ENCODE measurements around the gene TRIM41. TPM values are rescaled to one million over a fixed set of nuclear protein-coding genes. Genes with fewer than 3 reads are reported as not detected.

The TRIM41 gene
- polyA plus RNA-seq, 1 of the 3 experiments (the other 2 are of a cell fraction), result 35.9 TPM

DNA sequence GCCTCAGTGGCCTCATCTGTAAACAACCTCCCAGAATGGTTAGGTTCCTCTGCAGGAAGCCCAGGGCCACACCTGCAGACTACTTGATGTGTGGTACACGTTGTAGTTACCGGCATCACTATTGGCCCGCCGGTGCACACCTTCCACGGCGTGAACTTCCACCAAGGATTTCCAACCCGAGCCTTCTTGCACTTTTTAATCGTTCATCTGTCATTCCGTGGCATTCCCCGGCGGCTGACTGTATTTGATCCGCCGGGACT is 5.3 kb upstream of the TRIM41 start (continued):
- TF ChIP-seq, protein P1, sequence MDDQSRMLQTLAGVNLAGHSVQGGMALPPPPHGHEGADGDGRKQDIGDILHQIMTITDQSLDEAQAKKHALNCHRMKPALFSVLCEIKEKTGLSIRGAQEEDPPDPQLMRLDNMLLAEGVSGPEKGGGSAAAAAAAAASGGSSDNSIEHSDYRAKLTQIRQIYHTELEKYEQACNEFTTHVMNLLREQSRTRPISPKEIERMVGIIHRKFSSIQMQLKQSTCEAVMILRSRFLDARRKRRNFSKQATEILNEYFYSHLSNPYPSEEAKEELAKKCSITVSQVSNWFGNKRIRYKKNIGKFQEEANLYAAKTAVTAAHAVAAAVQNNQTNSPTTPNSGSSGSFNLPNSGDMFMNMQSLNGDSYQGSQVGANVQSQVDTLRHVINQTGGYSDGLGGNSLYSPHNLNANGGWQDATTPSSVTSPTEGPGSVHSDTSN (IDR thresholded peaks at IDR 0.05), result no peak
- TF ChIP-seq TAF1 (IDR thresholded peaks at IDR 0.05; ENCODE audit: borderline replicate concordance, low read depth, low read length) (no peak), EZH2phosphoT487 (IDR thresholded peaks at IDR 0.05; ENCODE audit: borderline replicate concordance, low read depth) (no peak), NRF1 (IDR thresholded peaks at IDR 0.05; ENCODE audit: low read depth, low read length) (no peak)

DNA sequence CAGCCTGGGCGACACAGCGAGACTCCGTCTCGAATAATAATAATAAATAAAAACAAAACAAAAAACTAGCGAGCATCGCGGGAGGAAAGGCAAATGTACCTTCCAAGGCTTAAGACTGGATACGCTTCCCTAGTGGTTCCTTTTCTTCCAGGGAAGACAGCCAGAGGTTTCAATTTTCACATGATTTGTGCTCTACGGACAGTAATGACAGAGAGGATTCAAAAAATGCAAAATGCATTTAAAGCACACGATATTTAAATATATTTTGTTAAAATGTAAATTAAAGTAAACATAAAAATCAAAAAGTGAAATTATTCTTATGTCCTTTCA is 4.3 kb upstream of the TRIM41 start:
- no peak for TF ChIP-seq RXRA (IDR thresholded peaks at IDR 0.05; ENCODE audit: borderline replicate concordance, low read depth)
- no peaks in the 10 kb centered on the region for H3K9me2 ChIP-seq
- DNase-seq, result no peak
- ChIA-PET CTCF (no interaction called here), POLR2A (no interaction called here)
- peaks cover 2% of the 10 kb centered on the region for H3K79me2 ChIP-seq (ENCODE audit: insufficient read depth)
- H3K9me3 ChIP-seq, result no peaks in the 10 kb centered on the region
- WGBS (ENCODE audit: low lambda C conversion rate), result 25% methylated on average over 10 of the region's 10 CpGs
- H3K27me3 ChIP-seq (ENCODE audit: insufficient read depth), result no peaks in the 10 kb centered on the region
- peaks cover 54% of the 10 kb centered on the region for H3F3A ChIP-seq (replicated peaks; ENCODE audit: insufficient read depth)
- no peak overlapping the region; the same call in 1 of the 2 replicates for H3K9ac ChIP-seq
- peak overlapping the region; percentile 38 to 58 for H3K4me3 ChIP-seq (ENCODE audit: low read depth in 2 of 2, low read length in 1 of 2)
- peaks cover 0 to 16% of the 10 kb centered on the region in 2 experiments; a peak in 1 of 4 replicates for H3K4me1 ChIP-seq (ENCODE audit: control insufficient read depth in 1 of 2, insufficient read depth in 2 of 2, low read depth in 1 of 2, low read length in 1 of 2)
- peak overlapping the region; percentile 90 for H2AFZ ChIP-seq (ENCODE audit: low read depth)
- H3K4me2 ChIP-seq, result peak overlapping the region; percentile 90
- H3K27ac ChIP-seq (ENCODE audit: low read depth in 2 of 2, low read length in 1 of 2), result peak overlapping the region in 1 of 2 experiments; percentile 60; a peak in 2 of 4 replicates
- H4K20me1 ChIP-seq (ENCODE audit: insufficient read depth), result peaks cover 5% of the 10 kb centered on the region
- no peaks in the 10 kb centered on the region for H3K36me3 ChIP-seq (replicated peaks in 1 of 2; ENCODE audit: control insufficient read depth in 1 of 2, insufficient read depth in 2 of 2, low read length in 1 of 2)

DNA sequence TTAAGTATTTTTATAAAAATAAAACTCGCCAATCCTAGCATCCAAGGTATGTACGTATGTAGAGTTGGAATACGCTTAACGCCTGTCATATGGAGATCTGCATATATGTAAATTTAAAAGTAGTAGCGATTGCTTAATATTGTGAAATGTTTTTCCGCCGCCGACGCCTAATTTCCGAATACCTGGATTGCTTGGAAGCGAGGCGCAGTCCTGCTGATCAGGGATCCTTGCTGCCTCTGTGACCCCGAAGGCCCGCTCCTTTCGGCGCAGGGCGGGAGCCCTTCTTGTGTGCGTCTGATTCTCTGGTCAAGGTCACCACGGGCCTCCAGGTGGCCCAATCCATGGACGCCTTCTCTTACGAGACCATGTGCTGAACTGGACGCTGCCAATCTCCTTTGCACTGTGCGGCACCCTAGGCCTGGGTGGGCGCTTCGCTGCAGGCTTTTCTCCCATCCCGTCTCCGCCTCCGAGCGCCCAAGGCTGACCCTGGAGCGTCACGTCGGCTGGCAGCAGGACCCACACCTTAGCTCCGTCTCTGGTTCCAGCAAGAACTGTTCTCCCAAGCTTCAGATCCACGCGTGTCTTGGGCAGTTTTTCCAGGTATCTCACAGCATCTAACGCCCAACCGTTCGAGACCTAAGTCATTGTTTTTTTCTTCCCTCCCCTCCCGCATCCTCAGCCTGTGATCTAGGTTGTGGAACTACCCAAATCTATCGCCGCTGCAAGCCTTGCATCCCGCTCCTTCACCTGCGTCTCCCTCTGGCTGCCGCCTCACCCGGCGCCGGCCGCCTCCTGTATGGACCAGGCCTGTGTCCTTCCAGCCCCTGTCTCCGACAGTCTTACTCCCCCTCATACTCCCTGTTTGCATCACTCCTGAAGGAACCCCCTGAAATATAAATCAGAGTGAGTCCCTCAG is 3.6 kb upstream of the TRIM41 start:
- peaks cover 54% of the 10 kb centered on the region for H3F3A ChIP-seq (replicated peaks; ENCODE audit: insufficient read depth)
- 97% methylated on average over 46 of the region's 49 CpGs for WGBS (ENCODE audit: low lambda C conversion rate)
- DNase-seq, result no peak
- H3K9me2 ChIP-seq, result no peaks in the 10 kb centered on the region
- no peaks in the 10 kb centered on the region for H3K27me3 ChIP-seq (ENCODE audit: insufficient read depth)
- no peak overlapping the region for H3K27ac ChIP-seq (ENCODE audit: low read depth in 2 of 2, low read length in 1 of 2)
- H4K20me1 ChIP-seq (ENCODE audit: insufficient read depth), result peaks cover 5% of the 10 kb centered on the region
- peaks cover 0 to 18% of the 10 kb centered on the region in 2 experiments; a peak in 1 of 4 replicates for H3K4me1 ChIP-seq (ENCODE audit: control insufficient read depth in 1 of 2, insufficient read depth in 2 of 2, low read depth in 1 of 2, low read length in 1 of 2)
- H3K4me3 ChIP-seq (ENCODE audit: low read depth in 2 of 2, low read length in 1 of 2), result no peak overlapping the region
- no peaks in the 10 kb centered on the region for H3K36me3 ChIP-seq (replicated peaks in 1 of 2; ENCODE audit: control insufficient read depth in 1 of 2, insufficient read depth in 2 of 2, low read length in 1 of 2)
- ChIA-PET CTCF (interaction anchor here (1.6 to 2.0 kb wide), 2 partner anchors 31 to 35 kb away, joined by 5 to 11 read pairs; no protein-coding TSS in a partner anchor), POLR2A (no interaction called here)
- H3K79me2 ChIP-seq (ENCODE audit: insufficient read depth), result peaks cover 9% of the 10 kb centered on the region
- no peak overlapping the region for H3K9ac ChIP-seq
- TF ChIP-seq MAX (IDR thresholded peaks at IDR 0.05; ENCODE audit: low read depth) (no peak), JUND (IDR thresholded peaks at IDR 0.05) (no peak), ELF1 (IDR thresholded peaks at IDR 0.05) (no peak)
- no peak overlapping the region for H3K4me2 ChIP-seq
- no peak overlapping the region for H2AFZ ChIP-seq (ENCODE audit: low read depth)
- H3K9me3 ChIP-seq, result no peaks in the 10 kb centered on the region
